ENCODE measurements around the gene ITGA3. TPM values are rescaled to one million over a fixed set of nuclear protein-coding genes. Genes with fewer than 3 reads are reported as not detected.

The ITGA3 gene
- total and polyA plus RNA-seq, 2 experiments from 2014 or later, result 28.5 to 32.8 TPM

DNA sequence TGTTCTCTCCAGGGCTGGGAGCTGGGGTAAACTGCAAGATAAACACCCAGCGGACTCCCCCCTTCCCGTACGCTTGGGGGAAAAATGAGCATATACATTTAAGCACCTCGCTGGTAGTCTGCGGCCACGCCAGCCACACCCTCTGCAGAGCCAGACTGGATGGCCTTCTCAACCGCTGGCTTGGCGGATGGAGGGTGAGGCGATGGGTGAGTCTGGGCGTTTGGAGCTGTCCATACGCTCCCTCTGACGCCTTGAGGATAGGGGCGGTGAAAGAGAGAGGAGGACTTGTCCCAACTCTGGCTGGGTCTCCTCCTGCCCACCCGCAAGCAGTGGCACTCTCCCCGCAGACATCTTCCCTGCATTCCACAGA is 1.0 kb downstream of the ITGA3 start:
- Histone ChIP-seq H3K27me3 (no peaks in the 10 kb centered on the region), H3K36me3 (replicated peaks; ENCODE audit: insufficient read depth, low read depth) (no peaks in the 10 kb centered on the region), H3K4me3 (peak overlapping the region; percentile 68), H3K4me1 (ENCODE audit: insufficient read depth) (peaks cover 55% of the 10 kb centered on the region), H3K9me2 (replicated peaks; ENCODE audit: insufficient read depth) (no peaks in the 10 kb centered on the region), H3K9me3 (ENCODE audit: low read depth) (no peaks in the 10 kb centered on the region), H4K20me1 (ENCODE audit: insufficient read depth, poor library complexity, severe bottlenecking) (no peaks in the 10 kb centered on the region), H3K79me2 (peaks cover 19% of the 10 kb centered on the region), H3K27ac (peak overlapping the region; percentile 95), H3K4me2 (peak overlapping the region; percentile 97), H2AFZ (peak overlapping the region; percentile 75)
- peak; percentile 58 for DNase-seq (ENCODE audit: low spot score)
- WGBS (ENCODE audit: low lambda C conversion rate, missing lambda C conversion rate), result 13% methylated on average over 15 of the region's 15 CpGs
- TF ChIP-seq EZH2phosphoT487 (IDR thresholded peaks at IDR 0.05; ENCODE audit: low read depth, severe bottlenecking, unreplicated experiment), result no peak
- TF ChIP-seq EZH2 (IDR thresholded peaks at IDR 0.05; ENCODE audit: borderline replicate concordance), result no peak
- TF ChIP-seq, protein P1, sequence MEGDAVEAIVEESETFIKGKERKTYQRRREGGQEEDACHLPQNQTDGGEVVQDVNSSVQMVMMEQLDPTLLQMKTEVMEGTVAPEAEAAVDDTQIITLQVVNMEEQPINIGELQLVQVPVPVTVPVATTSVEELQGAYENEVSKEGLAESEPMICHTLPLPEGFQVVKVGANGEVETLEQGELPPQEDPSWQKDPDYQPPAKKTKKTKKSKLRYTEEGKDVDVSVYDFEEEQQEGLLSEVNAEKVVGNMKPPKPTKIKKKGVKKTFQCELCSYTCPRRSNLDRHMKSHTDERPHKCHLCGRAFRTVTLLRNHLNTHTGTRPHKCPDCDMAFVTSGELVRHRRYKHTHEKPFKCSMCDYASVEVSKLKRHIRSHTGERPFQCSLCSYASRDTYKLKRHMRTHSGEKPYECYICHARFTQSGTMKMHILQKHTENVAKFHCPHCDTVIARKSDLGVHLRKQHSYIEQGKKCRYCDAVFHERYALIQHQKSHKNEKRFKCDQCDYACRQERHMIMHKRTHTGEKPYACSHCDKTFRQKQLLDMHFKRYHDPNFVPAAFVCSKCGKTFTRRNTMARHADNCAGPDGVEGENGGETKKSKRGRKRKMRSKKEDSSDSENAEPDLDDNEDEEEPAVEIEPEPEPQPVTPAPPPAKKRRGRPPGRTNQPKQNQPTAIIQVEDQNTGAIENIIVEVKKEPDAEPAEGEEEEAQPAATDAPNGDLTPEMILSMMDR (IDR thresholded peaks at IDR 0.05; ENCODE audit: poor library complexity), result no peak

DNA sequence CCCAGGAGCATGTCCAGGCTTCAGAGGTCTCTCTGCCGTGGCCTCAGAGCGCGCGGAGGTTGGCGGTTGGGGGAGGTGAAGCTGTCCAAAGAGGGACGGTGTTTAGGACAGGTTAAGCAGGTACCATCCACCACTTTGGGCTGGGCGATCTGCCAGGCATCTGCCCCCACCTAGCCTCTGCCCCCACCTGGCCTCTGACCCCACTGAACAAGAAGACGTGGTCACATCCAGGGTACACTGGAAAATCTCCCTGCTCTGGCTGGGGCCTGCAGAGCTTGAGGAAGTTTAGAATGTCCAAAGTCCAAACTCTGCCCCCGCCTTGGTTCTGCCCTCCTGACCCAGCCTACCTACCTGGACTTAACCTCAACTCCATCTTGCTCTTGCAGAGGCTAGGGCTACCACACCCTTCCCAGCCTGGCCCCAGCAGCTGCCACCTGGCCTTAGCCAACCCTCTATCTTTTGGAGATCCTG is 1.6 kb downstream of the ITGA3 start:
- Histone ChIP-seq H3K4me2 (peak overlapping the region; percentile 97), H3K36me3 (replicated peaks; ENCODE audit: insufficient read depth, low read depth) (no peaks in the 10 kb centered on the region), H4K20me1 (ENCODE audit: insufficient read depth, poor library complexity, severe bottlenecking) (no peaks in the 10 kb centered on the region), H3K79me2 (peaks cover 19% of the 10 kb centered on the region), H3K27me3 (no peaks in the 10 kb centered on the region), H3K27ac (peak overlapping the region; percentile 95), H3K9me2 (replicated peaks; ENCODE audit: insufficient read depth) (no peaks in the 10 kb centered on the region), H3K4me1 (ENCODE audit: insufficient read depth) (peaks cover 55% of the 10 kb centered on the region), H2AFZ (no peak overlapping the region), H3K4me3 (no peak overlapping the region), H3K9me3 (ENCODE audit: low read depth) (no peaks in the 10 kb centered on the region)
- TF ChIP-seq, protein P1 (IDR thresholded peaks at IDR 0.05; ENCODE audit: poor library complexity), result no peak
- TF ChIP-seq EZH2 (IDR thresholded peaks at IDR 0.05; ENCODE audit: borderline replicate concordance) (no peak), EZH2phosphoT487 (IDR thresholded peaks at IDR 0.05; ENCODE audit: low read depth, severe bottlenecking, unreplicated experiment) (no peak)
- DNase-seq (ENCODE audit: low spot score), result peak; percentile 45
- 66% methylated on average over 9 of the region's 9 CpGs for WGBS (ENCODE audit: low lambda C conversion rate, missing lambda C conversion rate)

DNA sequence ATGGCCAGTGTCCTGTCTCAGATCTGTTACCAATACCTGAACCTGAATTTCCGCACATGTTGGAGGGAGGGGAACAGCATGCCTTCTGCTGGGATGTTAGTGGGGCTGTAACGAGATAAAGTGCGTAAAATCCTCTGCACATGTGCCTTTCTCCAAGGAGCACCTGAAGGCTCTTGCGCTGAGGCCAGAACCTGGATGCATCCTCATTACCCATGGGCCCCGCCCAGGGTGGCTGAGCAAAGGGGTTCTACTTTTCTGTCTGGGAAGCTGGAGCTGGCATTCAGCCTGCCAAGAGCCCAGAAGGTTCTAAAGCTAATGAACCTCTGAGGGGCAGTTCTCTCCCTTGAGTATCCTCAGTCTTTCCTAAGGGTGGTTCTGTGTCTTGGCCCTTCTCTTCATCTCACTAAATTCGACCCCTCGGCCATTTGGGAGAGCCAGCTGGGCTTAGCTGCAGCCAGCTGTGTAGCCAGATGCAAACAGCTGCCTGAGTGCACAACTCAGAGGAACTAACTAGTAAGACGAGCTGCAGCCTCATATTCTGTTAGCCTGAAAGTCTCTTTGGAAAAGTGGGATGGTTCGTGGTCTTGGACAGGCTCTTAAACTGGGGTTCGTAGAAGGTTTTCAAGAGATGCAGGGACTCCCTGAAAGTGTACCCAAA is 2.5 kb downstream of the ITGA3 start:
- peak overlapping the region; percentile 97 for H3K4me2 ChIP-seq
- H3K36me3 ChIP-seq (replicated peaks; ENCODE audit: insufficient read depth, low read depth), result no peaks in the 10 kb centered on the region
- H3K27ac ChIP-seq, result peak overlapping the region; percentile 43
- H3K27me3 ChIP-seq, result no peaks in the 10 kb centered on the region
- peaks cover 19% of the 10 kb centered on the region for H3K79me2 ChIP-seq
- H4K20me1 ChIP-seq (ENCODE audit: insufficient read depth, poor library complexity, severe bottlenecking), result no peaks in the 10 kb centered on the region
- no peak overlapping the region for H2AFZ ChIP-seq
- peaks cover 49% of the 10 kb centered on the region for H3K4me1 ChIP-seq (ENCODE audit: insufficient read depth)
- TF ChIP-seq EZH2phosphoT487 (IDR thresholded peaks at IDR 0.05; ENCODE audit: low read depth, severe bottlenecking, unreplicated experiment), result no peak
- TF ChIP-seq, protein P1 (IDR thresholded peaks at IDR 0.05; ENCODE audit: poor library complexity), result no peak
- TF ChIP-seq EZH2 (IDR thresholded peaks at IDR 0.05; ENCODE audit: borderline replicate concordance), result no peak
- 86% methylated on average over 10 of the region's 10 CpGs for WGBS (ENCODE audit: low lambda C conversion rate, missing lambda C conversion rate)
- no peaks in the 10 kb centered on the region for H3K9me3 ChIP-seq (ENCODE audit: low read depth)
- no peaks in the 10 kb centered on the region for H3K9me2 ChIP-seq (replicated peaks; ENCODE audit: insufficient read depth)
- DNase-seq (ENCODE audit: low spot score), result no peak
- no peak overlapping the region for H3K4me3 ChIP-seq

Measured in hepatocyte (in vitro differentiated cells).